ENCODE measurements around the gene KRTAP10-11.
"Not testable (repeated sequence)": the region's sequence is repeated elsewhere in the genome, so short reads cannot be mapped to it uniquely, and the experiment has no call there.

Gene KRTAP10-11

GRCh38 chr21:44654576-44655175 lies 8.5 kb downstream of the KRTAP10-11 start, which contains the start of gene KRTAP12-4:
KRTAP12-4 (minus strand) TSS chr21:44654659; CDS start chr21:44654614, 45 bp downstream.
- no peak for TF ChIP-seq CTCF (conservative IDR thresholded peaks at IDR 0.05)
- H3K27ac ChIP-seq, result no peak within 1 kb of the TSS

- no peak for TF ChIP-seq CTCF (conservative IDR thresholded peaks at IDR 0.05)
- no peak overlapping the region for H3K27ac ChIP-seq
These were observed 10.7 kb downstream of the KRTAP10-11 start for GRCh38 chr21:44656868-44657267.

GRCh38 chr21:44657635-44658540 lies 11.7 kb downstream of the KRTAP10-11 start, which contains the start of gene KRTAP12-3:
KRTAP12-3 (plus strand) TSS chr21:44657932; CDS start chr21:44657980, 48 bp downstream.
- H3K27ac ChIP-seq, result no peak within 1 kb of the TSS
- TF ChIP-seq CTCF (conservative IDR thresholded peaks at IDR 0.05), result no peak

- H3K27ac ChIP-seq, result no peak overlapping the region
- TF ChIP-seq CTCF (conservative IDR thresholded peaks at IDR 0.05), result no peak
These were observed 12.3 kb downstream of the KRTAP10-11 start for GRCh38 chr21:44658541-44658910.

GRCh38 chr21:44658913-44659595 lies 12.8 kb downstream of the KRTAP10-11 start:
- TF ChIP-seq CTCF (conservative IDR thresholded peaks at IDR 0.05), result no peak
- H3K27ac ChIP-seq, result no peak overlapping the region

GRCh38 chr21:44661567-44661966 lies 15.4 kb downstream of the KRTAP10-11 start:
- not testable (repeated sequence) for H3K27ac ChIP-seq

GRCh38 chr21:44664691-44665090 lies 18.5 kb downstream of the KRTAP10-11 start:
- no peak overlapping the region for H3K27ac ChIP-seq

More at GRCh38 chr21:44664691-44665090, 18.5 kb downstream of the KRTAP10-11 start:
- no peak for TF ChIP-seq CTCF (conservative IDR thresholded peaks at IDR 0.05)

Data from VCaP (cell line).